PC-3 (cell line): Measurements from ENCODE around the gene RBBP8NL. TPM values are rescaled to one million over a fixed set of nuclear protein-coding genes. Genes with fewer than 3 reads are reported as not detected.

Source experiments
- ATAC-seq: fragments of 200-7000 bp; cut with Tn5 transposase; 2 replicates; pipeline ENCODE4 v1.9.1; 2020; ENCODE audit warnings: mild to moderate bottlenecking, moderate library complexity
- BruUV-seq: library from RNA; stranded (reverse); fragments of 400-500 nt; replicated peaks from 2 replicates; lab custom pipeline; 2021; lab: Mats Ljungman, UMichigan
- CTCF ChIA-PET: fragments of 300-600 bp; sonication (Branson Sonifier 250); formaldehyde crosslinking; loops from one replicate; lab custom pipeline; 2022; ENCODE audit warnings: antibody characterized with exemption; lab: Charles Lee
- POLR2A ChIA-PET: fragments of 300-600 bp; sonication (Branson Sonifier 250); formaldehyde crosslinking; loops from one replicate; lab custom pipeline; 2022; ENCODE audit warnings: antibody characterized with exemption; ENCODE audit not compliant: unreplicated experiment; lab: Charles Lee
- DNase-seq: peaks from one replicate; pipeline ENCODE4 v3.0.0-alpha.2; 2015
- H2AFZ ChIP-seq: fragments of 300-600 bp; sonication (generic); 2 replicates; pipeline ENCODE4 v1.6.0; 2016; ENCODE audit warnings: antibody characterized with exemption, low read length
- H3F3A ChIP-seq: fragments of 300-600 bp; sonication (generic); one replicate; pipeline ENCODE4 v1.6.0; 2017; ENCODE audit warnings: antibody characterized with exemption, low read length, control low read depth, mild to moderate bottlenecking; ENCODE audit not compliant: unreplicated experiment
- H3K27ac ChIP-seq: fragments of 300-600 bp; sonication (generic); 2 replicates; pipeline ENCODE4 v1.5.1; 2016; ENCODE audit warnings: mild to moderate bottlenecking, low read length
- H3K27me3 ChIP-seq: fragments of 300-600 bp; sonication (generic); 2 replicates; pipeline ENCODE4 v1.6.1; 2016; ENCODE audit warnings: low read length, mixed read lengths
- H3K36me3 ChIP-seq: fragments of 300-600 bp; sonication (generic); 2 replicates; pipeline ENCODE4 v1.6.1; 2016; ENCODE audit warnings: low read depth, mixed run types, low read length, mixed read lengths
- H3K4me1 ChIP-seq: fragments of 300-600 bp; sonication (generic); 2 replicates; pipeline ENCODE4 v1.5.1; 2016; ENCODE audit warnings: low read length; ENCODE audit not compliant: insufficient read depth
- H3K4me2 ChIP-seq: fragments of 300-600 bp; sonication (generic); 2 replicates; pipeline ENCODE4 v1.6.0; 2016; ENCODE audit warnings: low read length
- H3K4me3 ChIP-seq: fragments of 300-600 bp; sonication (generic); 2 replicates; pipeline ENCODE4 v1.5.1; 2016; ENCODE audit warnings: mild to moderate bottlenecking, low read length, mixed read lengths
- H3K79me2 ChIP-seq: fragments of 300-600 bp; sonication (generic); 2 replicates; pipeline ENCODE4 v1.6.1; 2017; ENCODE audit warnings: low read length, mixed read lengths
- H3K9ac ChIP-seq: fragments of 300-600 bp; sonication (generic); 2 replicates; pipeline ENCODE4 v1.6.0; 2016; ENCODE audit warnings: mild to moderate bottlenecking, low read length
- H3K9me2 ChIP-seq: fragments of 300-600 bp; sonication (generic); replicated peaks from 2 replicates; pipeline ENCODE4 v1.6.1; 2016; ENCODE audit warnings: mixed run types, low read length, mixed read lengths
- H3K9me3 ChIP-seq: fragments of 300-600 bp; sonication (generic); 2 replicates; pipeline ENCODE4 v1.6.1; 2016; ENCODE audit warnings: low read length, mixed read lengths
- H4K20me1 ChIP-seq: fragments of 300-600 bp; sonication (generic); 2 replicates; pipeline ENCODE4 v1.6.1; 2016; ENCODE audit warnings: low read length, mixed read lengths
- EZH2 ChIP-seq: fragments of 300-600 bp; sonication (generic); IDR thresholded peaks from one replicate; pipeline ENCODE4 v1.6.1; 2017; ENCODE audit warnings: antibody characterized with exemption, mild to moderate bottlenecking, low read length; ENCODE audit not compliant: unreplicated experiment
- EZH2phosphoT487 ChIP-seq: fragments of 300-600 bp; sonication (generic); IDR thresholded peaks from 2 replicates; pipeline ENCODE4 v1.6.1; 2018; ENCODE audit warnings: mild to moderate bottlenecking, antibody characterized with exemption, low read length, borderline replicate concordance
- intact Hi-C: fragments of 100-400 bp; cut with micrococcal nuclease; formaldehyde crosslinking; loops from 2 replicates; pipeline ENCODE4 v1.9.0; 2023
- total RNA-seq: library from RNA; depleted of rRNA; stranded (reverse); fragments of >200 nt; gene quantifications from 2 replicates; pipeline ENCODE4 v1.2.3, GENCODE V29; 2014
- TF ChIP-seq, protein P1 (sequence below): fragments of 300-600 bp; sonication (generic); conservative IDR thresholded peaks from 2 replicates; pipeline ENCODE4 v1.5.1; 2017; ENCODE audit warnings: antibody characterized with exemption, low read depth, mild to moderate bottlenecking, low read length

Gene RBBP8NL
- total RNA-seq, 1 experiment from 2014 or later = 9.4 TPM

DNA sequence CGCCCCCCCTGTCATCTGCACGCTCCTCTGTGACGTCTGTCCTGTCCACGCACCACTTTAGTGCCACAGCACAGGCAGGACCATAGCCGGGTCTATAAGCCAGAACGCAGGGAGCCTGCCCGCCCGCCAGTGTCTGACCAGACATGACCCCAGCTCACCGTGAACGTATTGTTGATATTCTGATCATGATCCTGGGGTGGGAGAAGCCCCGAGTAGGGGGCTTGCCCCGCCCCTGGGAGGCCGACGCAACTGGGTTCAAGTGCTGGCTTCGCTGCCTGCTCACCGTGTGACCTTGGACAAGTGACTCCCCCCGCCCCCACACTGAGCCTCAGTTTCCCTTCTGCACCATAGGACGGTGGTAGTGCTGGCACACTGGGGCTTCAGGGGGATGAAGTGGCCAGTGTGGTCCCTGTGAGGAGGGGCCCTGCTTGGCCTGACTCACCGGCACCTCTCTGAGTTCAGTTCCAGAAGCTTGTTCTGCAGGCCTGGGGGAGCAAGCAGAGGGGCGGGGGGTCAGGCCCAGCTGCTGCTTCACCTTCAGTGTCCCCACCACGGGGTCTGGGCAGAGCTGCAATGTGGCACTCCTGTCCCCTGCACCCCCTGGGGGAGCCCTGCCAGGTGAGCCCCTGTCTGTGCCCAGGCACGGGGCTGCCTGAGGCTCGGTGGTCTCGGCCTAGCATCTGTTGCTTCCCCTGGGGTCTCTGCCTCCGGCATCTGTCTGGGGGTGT is 9.2 kb downstream of the RBBP8NL start:
- no peak for TF ChIP-seq EZH2
- TF ChIP-seq, protein P1, sequence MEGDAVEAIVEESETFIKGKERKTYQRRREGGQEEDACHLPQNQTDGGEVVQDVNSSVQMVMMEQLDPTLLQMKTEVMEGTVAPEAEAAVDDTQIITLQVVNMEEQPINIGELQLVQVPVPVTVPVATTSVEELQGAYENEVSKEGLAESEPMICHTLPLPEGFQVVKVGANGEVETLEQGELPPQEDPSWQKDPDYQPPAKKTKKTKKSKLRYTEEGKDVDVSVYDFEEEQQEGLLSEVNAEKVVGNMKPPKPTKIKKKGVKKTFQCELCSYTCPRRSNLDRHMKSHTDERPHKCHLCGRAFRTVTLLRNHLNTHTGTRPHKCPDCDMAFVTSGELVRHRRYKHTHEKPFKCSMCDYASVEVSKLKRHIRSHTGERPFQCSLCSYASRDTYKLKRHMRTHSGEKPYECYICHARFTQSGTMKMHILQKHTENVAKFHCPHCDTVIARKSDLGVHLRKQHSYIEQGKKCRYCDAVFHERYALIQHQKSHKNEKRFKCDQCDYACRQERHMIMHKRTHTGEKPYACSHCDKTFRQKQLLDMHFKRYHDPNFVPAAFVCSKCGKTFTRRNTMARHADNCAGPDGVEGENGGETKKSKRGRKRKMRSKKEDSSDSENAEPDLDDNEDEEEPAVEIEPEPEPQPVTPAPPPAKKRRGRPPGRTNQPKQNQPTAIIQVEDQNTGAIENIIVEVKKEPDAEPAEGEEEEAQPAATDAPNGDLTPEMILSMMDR = no peak
- TF ChIP-seq EZH2phosphoT487 = no peak
- intact Hi-C loops = no loop called here
- DNase-seq (no peak), ATAC-seq (no peak)
- H3K4me1 ChIP-seq = no peaks in the 10 kb centered on the region
- no peak overlapping the region for H3K27ac ChIP-seq
- BruUV-seq = no TSS peak
- ChIA-PET CTCF (no interaction called here), POLR2A (interaction anchor here (0.6 kb wide), 1 partner anchor 118 kb away, joined by 3 read pairs; no protein-coding TSS in a partner anchor)
- no peak overlapping the region for H2AFZ ChIP-seq
- no peak overlapping the region for H3K9ac ChIP-seq
- no peak overlapping the region for H3K4me3 ChIP-seq
- H3K9me2 ChIP-seq = no peaks in the 10 kb centered on the region
- no peaks in the 10 kb centered on the region for H3K36me3 ChIP-seq
- no peak overlapping the region for H3K4me2 ChIP-seq
- no peaks in the 10 kb centered on the region for H3K79me2 ChIP-seq
- no peaks in the 10 kb centered on the region for H3K27me3 ChIP-seq
- H3K9me3 ChIP-seq = no peaks in the 10 kb centered on the region
- H4K20me1 ChIP-seq = no peaks in the 10 kb centered on the region
- H3F3A ChIP-seq = no peaks in the 10 kb centered on the region

DNA sequence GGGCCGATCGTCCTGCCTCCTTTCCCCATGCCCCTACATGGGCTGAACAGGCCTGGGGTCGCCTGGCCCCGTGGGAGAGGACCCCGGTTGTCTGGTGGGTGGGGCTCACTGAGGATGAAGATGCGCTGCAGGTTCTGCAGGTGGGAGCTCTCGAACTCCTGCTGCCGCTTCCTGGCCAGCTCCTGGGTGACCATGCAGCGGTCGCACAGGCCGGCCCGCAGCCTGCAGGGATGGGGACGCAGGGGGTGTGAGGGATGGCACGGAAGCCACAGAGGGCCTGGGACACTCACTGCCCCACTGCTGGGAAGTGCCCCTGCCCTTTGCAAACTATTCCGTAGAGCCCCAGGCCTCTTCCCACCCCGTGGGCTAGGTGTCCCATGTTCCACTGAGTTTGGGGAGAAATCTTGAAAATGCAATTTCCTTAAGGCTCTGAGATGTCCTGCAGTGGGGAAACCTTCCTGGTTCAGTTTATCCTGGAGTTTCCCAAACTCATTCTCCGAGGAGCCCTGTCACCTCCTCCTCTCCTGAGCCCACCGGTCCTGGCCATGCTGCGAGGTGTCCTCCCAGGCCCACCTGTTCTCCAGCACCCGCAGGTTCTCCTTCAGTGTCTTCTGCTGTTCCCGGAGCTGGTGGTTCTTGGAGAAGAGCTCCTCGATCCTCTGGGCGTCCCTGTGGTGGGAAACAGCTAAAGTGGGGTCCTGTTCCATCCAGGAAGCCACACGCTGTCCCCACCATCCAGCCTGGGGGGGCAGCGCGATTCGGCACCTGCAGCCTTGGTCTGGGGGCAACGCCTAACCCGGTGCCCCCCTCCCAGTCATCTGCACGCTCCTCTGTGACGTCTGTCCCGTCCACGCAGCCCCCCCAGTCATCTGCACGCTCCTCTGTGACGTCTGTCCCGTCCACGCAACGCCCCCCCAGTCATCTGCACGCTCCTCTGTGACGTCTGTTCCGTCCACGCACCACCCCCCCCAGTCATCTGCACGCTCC is 10.4 kb downstream of the RBBP8NL start:
- H3K9ac ChIP-seq = no peak overlapping the region
- H3K9me3 ChIP-seq = no peaks in the 10 kb centered on the region
- no peak for DNase-seq
- CTCF ChIA-PET = no interaction called here
- no peak overlapping the region for H3K27ac ChIP-seq
- H4K20me1 ChIP-seq = no peaks in the 10 kb centered on the region
- no peak overlapping the region for H2AFZ ChIP-seq
- H3K36me3 ChIP-seq = no peaks in the 10 kb centered on the region
- TF ChIP-seq EZH2 = no peak
- TF ChIP-seq EZH2phosphoT487 = no peak
- TF ChIP-seq, protein P1 = no peak
- POLR2A ChIA-PET = no interaction called here
- no peaks in the 10 kb centered on the region for H3K9me2 ChIP-seq
- BruUV-seq = no TSS peak
- no peak for ATAC-seq
- H3F3A ChIP-seq = no peaks in the 10 kb centered on the region
- H3K4me3 ChIP-seq = no peak overlapping the region
- H3K4me1 ChIP-seq = no peaks in the 10 kb centered on the region
- no peaks in the 10 kb centered on the region for H3K79me2 ChIP-seq
- H3K4me2 ChIP-seq = no peak overlapping the region
- no peaks in the 10 kb centered on the region for H3K27me3 ChIP-seq
- intact Hi-C loops = no loop called here
